ENCODE measurements around the gene SCFD2.

GRCh38 chr4:53150631-53151488 lies 215.0 kb downstream of the SCFD2 start:
- TF ChIP-seq CHD1 (IDR thresholded peaks at IDR 0.05; ENCODE audit: low read depth, low read length) (no peak), MAX (IDR thresholded peaks at IDR 0.05) (no peak), CEBPB (IDR thresholded peaks at IDR 0.05; ENCODE audit: low read depth, low read length) (no peak), BCL11A (IDR thresholded peaks at IDR 0.05; ENCODE audit: low read depth in 2 of 2, low read length in 2 of 2) (no peak), JUN (IDR thresholded peaks at IDR 0.05; ENCODE audit: low read depth, low read length) (no peak), CTCF (IDR thresholded peaks at IDR 0.05; ENCODE audit: control extremely low read depth in 1 of 3, insufficient read depth in 1 of 3, low read depth in 1 of 3, low read length in 3 of 3) (no peak), CHD2 (IDR thresholded peaks at IDR 0.05; ENCODE audit: low read length) (no peak), EZH2 (IDR thresholded peaks at IDR 0.05; ENCODE audit: low read depth, low read length, severe bottlenecking) (no peak), HDAC2 (IDR thresholded peaks at IDR 0.05; ENCODE audit: borderline replicate concordance in 1 of 2, low read depth in 2 of 2, low read length in 2 of 2) (no peak), RXRA (IDR thresholded peaks at IDR 0.05; ENCODE audit: insufficient read depth, low read depth, low read length) (no peak), TBP (IDR thresholded peaks at IDR 0.05; ENCODE audit: low read depth, low read length) (no peak), POLR2A (IDR thresholded peaks at IDR 0.05; ENCODE audit: control extremely low read depth in 1 of 2, low read depth in 2 of 2, low read length in 2 of 2) (no peak), ZNF274 (IDR thresholded peaks at IDR 0.05; ENCODE audit: borderline replicate concordance, extremely low read depth, low read length) (no peak)

Data from H1 (cell line).